Activated CD8-positive, alpha-beta memory T cell treated with anti-CD3 and anti-CD28 coated beads, Interleukin-2, amount 50 U/mL, for 1 hour (primary cell): Measurements from ENCODE around the gene ZCWPW1.
"Not testable (repeated sequence)": the region's sequence is repeated elsewhere in the genome, so short reads cannot be mapped to it uniquely, and the experiment has no call there.

Experiments
- DNase-seq: peaks from one replicate; pipeline ENCODE4 v3.0.0-alpha.2; 2020; ENCODE audit errors: extremely low read depth

ZCWPW1 gene

GRCh38 chr7:100400041-100400440 lies 28.5 kb downstream of the ZCWPW1 start:
- DNase-seq, result no peak

GRCh38 chr7:100398239-100398638 lies 30.3 kb downstream of the ZCWPW1 start:
- DNase-seq, result no peak

GRCh38 chr7:100397315-100398081 lies 31.0 kb downstream of the ZCWPW1 start:
- no peak for DNase-seq

GRCh38 chr7:100396421-100396982 lies 32.0 kb downstream of the ZCWPW1 start:
- no peak for DNase-seq

GRCh38 chr7:100394077-100394476 lies 34.4 kb downstream of the ZCWPW1 start:
- no peak for DNase-seq

- no peak for DNase-seq
Observed at GRCh38 chr7:100393233-100393905, 35.1 kb downstream of the ZCWPW1 start.

- DNase-seq, result no peak
Observed at GRCh38 chr7:100390286-100391009, 38.1 kb downstream of the ZCWPW1 start.

GRCh38 chr7:100389437-100390088 lies 38.9 kb downstream of the ZCWPW1 start:
- no peak for DNase-seq

- DNase-seq, result no peak
Observed at GRCh38 chr7:100387695-100388094, 40.8 kb downstream of the ZCWPW1 start.

GRCh38 chr7:100386940-100387339 lies 41.6 kb downstream of the ZCWPW1 start:
- DNase-seq, result no peak

GRCh38 chr7:100384628-100385294 lies 43.7 kb downstream of the ZCWPW1 start:
- no peak for DNase-seq

GRCh38 chr7:100382234-100382853 lies 46.2 kb downstream of the ZCWPW1 start:
- DNase-seq, result not testable (repeated sequence)

- DNase-seq, result not testable (repeated sequence)
Observed at GRCh38 chr7:100381531-100382233, 46.8 kb downstream of the ZCWPW1 start.

- DNase-seq, result no peak
Observed at GRCh38 chr7:100380196-100380595, 48.3 kb downstream of the ZCWPW1 start.

- no peak for DNase-seq
Observed at GRCh38 chr7:100378114-100378755, 50.3 kb downstream of the ZCWPW1 start.

- DNase-seq, result no peak
Observed at GRCh38 chr7:100376066-100376465, 52.4 kb downstream of the ZCWPW1 start.

- DNase-seq, result no peak
Observed at GRCh38 chr7:100374601-100375000, 53.9 kb downstream of the ZCWPW1 start.

- not testable (repeated sequence) for DNase-seq
Observed at GRCh38 chr7:100373870-100374598, 54.5 kb downstream of the ZCWPW1 start.

GRCh38 chr7:100373261-100373831 lies 55.2 kb downstream of the ZCWPW1 start, which contains the start of gene PILRA:
TSS of gene PILRA (plus strand) at chr7:100373487. CDS start at chr7:100373657, 170 bp downstream.
- DNase-seq, result no peak
